Right hindlimb (tissue), 1 donor: ENCODE measurements around the gene UBL5.
A peak's percentile ranks its signal among the peaks of the same experiment; 100 is the strongest.
"Not testable (repeated sequence)": the region's sequence is repeated elsewhere in the genome, so short reads cannot be mapped to it uniquely, and the experiment has no call there.

Experiments used
- DNase-seq: peaks from one replicate; pipeline ENCODE4 v3.0.0-alpha.2; 2018

The UBL5 gene

DNA sequence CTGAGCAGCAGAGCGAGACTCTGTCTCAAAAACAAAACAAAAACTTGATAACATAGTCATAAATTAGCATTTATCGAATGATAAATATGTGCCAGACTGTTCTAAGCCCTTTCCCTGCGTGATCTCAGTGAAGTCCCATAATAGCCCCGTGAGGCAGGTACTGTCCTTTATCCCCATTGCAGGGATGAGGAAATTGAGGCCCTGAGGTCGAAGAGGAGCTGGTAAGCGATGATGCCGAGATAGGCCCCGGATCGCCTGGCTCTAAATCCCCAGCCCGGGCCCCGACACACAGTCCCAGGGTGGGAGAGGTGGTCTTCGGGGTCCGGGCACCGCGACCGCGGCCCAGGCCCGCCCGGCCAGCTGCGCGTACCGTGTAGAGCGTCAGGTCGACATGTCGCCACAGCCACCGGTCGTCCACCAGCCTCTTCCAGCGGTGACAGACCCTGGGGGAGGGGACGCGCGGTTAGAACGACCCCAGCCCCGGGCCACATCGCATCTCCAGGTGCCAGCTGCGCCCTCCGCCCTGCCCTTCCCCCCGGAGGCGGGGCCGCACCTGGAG lies 9.5 kb upstream of the UBL5 start:
- DNase-seq = no peak

DNA sequence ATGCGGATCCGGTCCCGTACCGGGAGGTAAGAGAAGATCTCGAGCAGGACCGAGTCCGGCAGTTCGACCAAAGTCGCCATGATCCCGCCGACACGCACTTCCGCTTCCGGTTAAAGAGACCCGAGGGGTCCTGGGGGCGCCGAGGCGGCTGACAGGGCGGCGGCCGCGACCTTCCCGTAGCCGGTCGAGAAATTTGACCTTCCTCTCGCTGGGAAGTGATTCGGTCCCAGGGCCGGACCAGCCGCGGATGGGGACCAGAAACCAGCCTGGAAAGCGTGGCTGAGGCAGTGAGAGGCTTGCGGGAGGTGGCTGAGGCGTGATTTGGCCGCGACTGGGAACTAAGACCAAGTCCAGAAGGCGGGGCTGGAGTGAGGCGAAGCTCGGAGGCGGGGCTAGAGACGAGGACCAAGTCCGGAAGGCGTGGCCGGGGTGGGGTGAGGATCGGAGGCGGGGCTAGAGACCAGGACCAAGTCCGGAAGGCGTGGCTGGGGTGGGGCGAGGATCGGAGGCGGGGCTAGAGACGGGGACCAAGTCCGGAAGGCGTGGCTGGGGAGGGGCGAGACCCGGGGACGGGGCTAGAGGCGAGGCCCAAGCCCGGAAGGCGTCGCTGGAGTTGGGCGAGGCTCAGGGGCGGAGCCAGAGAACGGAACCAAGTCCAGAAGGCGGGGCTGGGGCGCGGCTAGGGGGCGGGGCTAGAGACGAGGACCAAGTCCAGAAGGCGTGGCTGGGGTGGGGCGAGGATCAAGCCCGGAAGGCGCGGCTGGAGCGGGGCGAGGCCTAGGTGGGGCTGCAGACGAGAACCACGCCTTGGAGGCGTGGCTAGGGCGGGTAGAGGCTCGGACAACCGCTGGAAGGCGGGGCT lies 8.8 kb upstream of the UBL5 start, which contains the start of gene FBXL12:
Gene FBXL12, minus strand, starts transcription at position 346 of the 862 bp plus-strand sequence. Its CDS starts 266 bp downstream, at position 80.
- peak; percentile 100 for DNase-seq

DNA sequence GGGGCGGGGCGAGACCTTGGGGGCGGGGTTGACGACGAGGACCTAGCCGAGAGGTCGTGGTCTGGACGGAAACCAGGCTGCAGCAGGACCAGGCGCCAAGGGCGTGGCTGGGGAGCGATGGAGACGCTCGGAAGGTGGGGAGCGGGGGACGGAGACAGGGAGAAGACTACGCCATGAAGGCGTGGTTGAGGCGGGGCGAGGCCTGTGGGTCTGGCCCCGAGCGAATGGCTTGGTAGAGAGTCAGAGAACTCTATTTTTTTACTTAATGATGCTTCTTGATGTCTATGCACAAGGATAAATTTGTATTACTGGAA lies 8.2 kb upstream of the UBL5 start:
- DNase-seq = no peak

DNA sequence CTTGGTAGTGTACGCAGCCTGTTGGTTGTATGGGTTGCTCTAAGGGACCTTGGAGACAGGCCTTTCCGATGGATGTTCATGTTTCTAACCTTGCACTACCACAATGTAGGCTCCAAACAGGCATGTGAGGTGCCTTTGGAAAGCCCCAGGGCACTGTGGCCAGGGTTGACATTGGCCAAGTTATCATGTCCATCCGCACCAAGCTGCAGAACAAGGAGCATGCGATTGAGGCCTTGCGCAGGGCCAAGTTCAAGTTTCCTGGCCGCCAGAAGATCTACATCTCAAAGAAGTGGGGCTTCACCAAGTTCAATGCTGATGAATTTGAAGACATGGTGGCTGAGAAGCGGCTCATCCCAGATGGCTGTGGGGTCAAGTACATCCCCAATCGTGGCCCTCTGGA lies 7.7 kb upstream of the UBL5 start:
- DNase-seq = not testable (repeated sequence)

DNA sequence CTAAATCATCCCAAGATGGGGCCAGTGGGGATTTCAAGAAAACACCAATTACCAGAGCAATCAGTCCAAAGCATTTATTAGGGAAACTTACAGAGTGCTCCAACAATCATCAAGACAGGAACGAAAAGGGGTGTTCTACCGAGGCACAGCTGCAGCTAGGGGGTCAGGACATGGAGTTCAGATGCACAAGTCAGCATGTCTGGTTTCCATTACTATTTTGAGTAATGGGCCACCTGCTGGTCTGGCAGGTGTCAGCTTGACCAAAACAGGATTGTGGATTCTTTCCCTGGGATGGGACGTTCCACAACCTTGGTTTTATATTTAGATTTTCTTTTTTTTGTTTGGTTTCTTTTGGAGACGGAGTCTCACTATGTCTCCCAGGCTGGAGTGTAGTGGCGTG lies 3.9 kb upstream of the UBL5 start:
- no peak for DNase-seq

GRCh38 chr19:9828551-9829063 lies 889 bp downstream of the UBL5 start:
- no peak for DNase-seq

- no peak for DNase-seq
Observed at GRCh38 chr19:9834307-9834725, 6.6 kb downstream of the UBL5 start.

DNA sequence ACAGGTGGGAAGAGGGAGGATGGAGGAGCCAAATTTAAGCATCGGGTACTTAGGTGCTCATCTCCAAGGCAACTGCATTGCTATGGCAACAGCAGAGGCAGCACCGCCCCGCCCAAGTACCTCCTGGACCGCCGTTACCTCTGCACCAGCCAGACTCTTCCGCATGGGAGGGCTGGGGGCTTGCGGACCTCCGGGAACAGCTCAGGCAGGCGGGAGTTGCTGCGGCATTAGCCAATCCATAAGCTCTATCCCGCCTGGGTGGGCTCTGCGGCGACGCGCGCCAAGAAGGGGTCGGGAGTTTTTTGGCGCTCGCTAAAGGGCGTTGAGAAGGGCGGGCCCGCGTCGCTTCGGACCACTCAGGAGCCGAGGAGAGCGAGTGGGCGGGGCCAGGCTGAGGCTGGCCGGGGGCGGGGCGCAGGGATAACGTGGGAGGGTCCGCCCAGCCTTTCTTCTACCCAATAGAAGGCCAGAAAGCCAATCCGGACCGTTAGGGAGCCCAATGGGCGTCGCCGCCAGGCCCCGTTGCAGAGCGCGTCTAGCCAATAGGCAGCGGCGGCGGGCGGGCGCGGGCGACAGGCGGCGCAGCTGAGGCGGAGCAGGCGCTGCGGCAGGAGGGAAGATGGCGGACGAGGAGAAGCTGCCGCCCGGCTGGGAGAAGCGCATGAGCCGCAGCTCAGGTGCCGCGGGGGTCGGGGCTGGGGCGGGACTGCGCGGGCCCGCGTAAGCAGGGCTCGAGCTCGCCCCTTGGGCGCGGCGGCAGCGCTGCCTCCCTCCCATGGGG lies 7.2 kb downstream of the UBL5 start, which contains the start of gene PIN1:
Gene PIN1, plus strand, starts transcription at position 593 of the 781 bp plus-strand sequence. Its CDS starts 27 bp downstream, at position 620.
- peak; percentile 100 for DNase-seq

- no peak for DNase-seq
Observed at GRCh38 chr19:9835507-9835949, 7.8 kb downstream of the UBL5 start.

DNA sequence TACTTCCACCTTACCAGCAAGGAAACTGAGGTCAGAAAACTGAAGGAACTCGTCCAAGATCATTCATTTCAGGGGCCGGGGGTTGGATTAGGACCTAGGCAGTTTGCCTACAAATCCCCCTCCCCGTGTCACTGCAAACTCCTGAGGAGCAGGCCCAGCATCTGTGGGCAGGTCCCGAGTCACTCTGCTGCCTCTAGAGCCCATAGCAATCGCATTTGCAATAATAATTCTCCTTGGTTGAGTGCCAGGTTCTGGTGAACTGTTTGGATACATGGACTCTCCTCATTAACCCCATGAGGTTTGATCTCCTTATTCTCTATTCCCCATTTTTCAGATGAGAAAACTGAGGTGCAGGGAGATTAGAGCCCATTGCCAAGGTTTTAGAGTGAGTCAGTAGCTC lies 8.3 kb downstream of the UBL5 start:
- DNase-seq = no peak

GRCh38 chr19:9838324-9838723 lies 10.6 kb downstream of the UBL5 start:
- no peak for DNase-seq

DNA sequence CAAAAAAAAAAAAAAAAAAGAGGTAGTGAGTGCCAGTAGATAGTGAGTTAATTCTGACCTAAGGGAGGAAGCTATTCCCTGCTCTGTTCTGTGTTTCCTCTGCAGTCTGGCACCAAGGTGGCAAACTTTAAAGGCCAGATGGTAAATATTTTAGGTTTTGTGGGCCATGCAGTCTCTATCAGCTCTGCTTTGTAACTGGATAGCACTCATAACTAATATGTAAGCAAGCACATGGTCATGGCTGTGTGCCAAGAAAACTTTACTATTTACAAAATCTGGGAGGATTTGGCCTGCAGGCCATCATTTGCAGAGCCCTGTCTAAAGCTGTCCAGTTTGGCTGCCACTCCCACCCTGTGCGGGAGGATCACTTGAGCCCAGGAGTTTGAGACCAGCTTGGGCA lies 11.7 kb downstream of the UBL5 start:
- no peak for DNase-seq

- no peak for DNase-seq
Observed at GRCh38 chr19:9842834-9843625, 15.3 kb downstream of the UBL5 start.

- DNase-seq = not testable (repeated sequence)
Observed at GRCh38 chr19:9843626-9844273, 16.0 kb downstream of the UBL5 start.

GRCh38 chr19:9847087-9847671 lies 19.5 kb downstream of the UBL5 start:
- no peak for DNase-seq

GRCh38 chr19:9848060-9848459 lies 20.3 kb downstream of the UBL5 start:
- DNase-seq = no peak

DNA sequence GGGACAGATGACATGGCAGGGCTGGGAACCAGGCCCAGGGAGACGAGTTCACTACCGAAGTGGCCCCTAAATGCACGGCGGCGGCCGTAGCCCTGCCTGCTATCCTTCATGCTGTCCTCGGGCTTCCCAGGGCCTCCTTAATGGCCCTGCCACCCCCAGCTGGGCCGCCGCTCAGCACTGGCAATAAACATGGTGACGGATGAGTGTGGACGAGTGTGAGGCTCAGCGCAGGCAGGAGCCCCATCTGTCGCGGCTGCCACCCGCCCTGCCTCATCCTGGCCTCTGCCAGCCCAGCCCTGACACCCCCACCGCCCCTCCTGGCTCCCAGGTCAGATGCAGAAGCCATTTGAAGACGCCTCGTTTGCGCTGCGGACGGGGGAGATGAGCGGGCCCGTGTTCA lies 21.0 kb downstream of the UBL5 start:
- no peak for DNase-seq

- no peak for DNase-seq
Observed at GRCh38 chr19:9849791-9850190, 22.1 kb downstream of the UBL5 start.

GRCh38 chr19:9850235-9850959 lies 22.7 kb downstream of the UBL5 start:
- DNase-seq = no peak

GRCh38 chr19:9854282-9854846 lies 26.6 kb downstream of the UBL5 start:
- DNase-seq = no peak
